Natural killer cell (primary cell): ENCODE data around the gene MTERF4. TPM values are rescaled to one million over a fixed set of nuclear protein-coding genes. Genes with fewer than 3 reads are reported as not detected.

Source experiments
- ATAC-seq, 3 donors: fragments of 150-1000 bp in 2 of 3; fragments of 200-7000 bp in 1 of 3; cut with Tn5 transposase; 1 replicate in 1 of 3; 2 replicates in 2 of 3; pipeline ENCODE4 v1.10.0; 2021; ENCODE audit warnings: mild to moderate bottlenecking in 2 of 3, moderate library complexity in 2 of 3
- DNase-seq, 2 donors: peaks; one replicate each; pipeline versions ENCODE4 v3.0.0 to v3.0.0-alpha.2; 2013 to 2021; ENCODE audit warnings: mixed read lengths in 1 of 2
- H3K27ac ChIP-seq: one replicate; pipeline ENCODE4 v1.5.1; 2013; ENCODE audit warnings: mild to moderate bottlenecking, low read length
- H3K27me3 ChIP-seq: one replicate; pipeline ENCODE4 v1.6.1; 2013; ENCODE audit warnings: low read length; ENCODE audit not compliant: control insufficient read depth, insufficient read depth
- H3K36me3 ChIP-seq: one replicate; pipeline ENCODE4 v1.6.1; 2013; ENCODE audit warnings: low read length; ENCODE audit not compliant: control insufficient read depth, insufficient read depth
- H3K4me1 ChIP-seq: one replicate; pipeline ENCODE4 v1.6.1; 2013; ENCODE audit warnings: low read length; ENCODE audit not compliant: control insufficient read depth, insufficient read depth
- H3K4me3 ChIP-seq: one replicate; pipeline ENCODE4 v1.5.1; 2013; ENCODE audit warnings: low read length
- H3K9me3 ChIP-seq: one replicate; pipeline ENCODE4 v1.6.1; 2013; ENCODE audit warnings: low read length; ENCODE audit not compliant: control insufficient read depth, insufficient read depth
- H3K27ac Mint-ChIP-seq, 2 donors: one replicate each; pipeline ENCODE4 v1.8.0; 2022; ENCODE audit warnings: mild to moderate bottlenecking in 2 of 2, mixed read lengths in 2 of 2, moderate library complexity in 1 of 2
- H3K27me3 Mint-ChIP-seq, 2 donors: one replicate each; pipeline ENCODE4 v1.8.0; 2022; ENCODE audit warnings: low read depth in 2 of 2, mixed read lengths in 2 of 2
- H3K36me3 Mint-ChIP-seq: one replicate; pipeline ENCODE4 v1.8.0; 2022; ENCODE audit warnings: mixed read lengths
- H3K4me1 Mint-ChIP-seq, 2 donors: one replicate each; pipeline ENCODE4 v1.8.0; 2022; ENCODE audit warnings: mixed read lengths in 2 of 2
- H3K4me3 Mint-ChIP-seq: one replicate; pipeline ENCODE4 v1.8.0; 2022; ENCODE audit warnings: mild to moderate bottlenecking, moderate library complexity, mixed read lengths
- H3K9me3 Mint-ChIP-seq, 2 donors: one replicate each; pipeline ENCODE4 v1.8.0; 2022; ENCODE audit warnings: mixed read lengths in 2 of 2
- WGBS: methylation state at CpG from one replicate; pipeline ENCODE4 v1.1.7; 2013; ENCODE audit warnings: missing lambda C conversion rate; ENCODE audit not compliant: insufficient coverage; 5-methylcytosine and 5-hydroxymethylcytosine counted together
- intact Hi-C: fragments of 100-400 bp; cut with micrococcal nuclease; formaldehyde crosslinking; loops from one replicate; pipeline ENCODE4 v1.14.2; 2022
- total RNA-seq, 4 donors: library from RNA; stranded (reverse); fragments of 120-200 nt in 1 of 4; gene quantifications; one replicate each; pipeline versions ENCODE4 v1.2.3 to v1.2.4, GENCODE V29; 2013 to 2022
- TF ChIP-seq, protein P1 (sequence below): fragments of 200-600 bp; IDR thresholded peaks from one replicate; pipeline ENCODE4 v1.8.0; 2022; ENCODE audit warnings: antibody characterized with exemption

The MTERF4 gene
- total RNA-seq, 3 donors from 2014 or later (not counting 1 experiment from before 2014, with no cell fraction given) = 38.9 to 45.5 (median 39.2) TPM

DNA sequence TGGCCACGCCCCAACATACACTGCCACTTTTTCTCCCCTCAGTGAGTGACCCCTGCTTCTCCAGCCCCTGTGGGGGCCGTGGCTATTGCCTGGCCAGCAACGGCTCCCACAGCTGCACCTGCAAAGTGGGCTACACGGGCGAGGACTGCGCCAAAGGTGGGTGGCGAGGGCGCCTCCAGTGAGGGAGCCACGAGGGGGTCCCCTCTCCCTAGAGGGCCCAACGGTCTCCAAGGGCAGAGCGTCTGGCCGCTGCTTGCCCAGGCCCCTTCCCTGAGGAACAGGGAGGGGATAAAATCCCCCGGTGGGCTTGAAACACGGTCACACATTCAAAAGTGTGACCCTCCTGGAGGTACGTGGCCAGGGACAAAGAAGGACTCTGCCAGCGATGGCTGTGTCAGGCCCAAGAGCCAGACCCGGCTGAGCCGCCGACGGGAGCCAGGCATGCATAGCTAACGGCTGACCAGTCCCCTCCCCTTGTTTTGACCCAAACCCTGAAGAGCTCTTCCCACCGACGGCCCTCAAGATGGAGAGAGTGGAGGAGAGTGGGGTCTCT lies 37.2 kb downstream of the MTERF4 start:
- Mint-ChIP-seq H3K27ac (no peak overlapping the region), H3K36me3 (no peaks in the 10 kb centered on the region), H3K9me3 (no peaks in the 10 kb centered on the region), H3K27me3 (no peaks in the 10 kb centered on the region), H3K4me1 (peaks cover 0 to 4% of the 10 kb centered on the region in 2 donors), H3K4me3 (no peak overlapping the region)
- H3K27me3 ChIP-seq = no peaks in the 10 kb centered on the region
- H3K4me1 ChIP-seq = peaks cover 6% of the 10 kb centered on the region
- TF ChIP-seq, protein P1, sequence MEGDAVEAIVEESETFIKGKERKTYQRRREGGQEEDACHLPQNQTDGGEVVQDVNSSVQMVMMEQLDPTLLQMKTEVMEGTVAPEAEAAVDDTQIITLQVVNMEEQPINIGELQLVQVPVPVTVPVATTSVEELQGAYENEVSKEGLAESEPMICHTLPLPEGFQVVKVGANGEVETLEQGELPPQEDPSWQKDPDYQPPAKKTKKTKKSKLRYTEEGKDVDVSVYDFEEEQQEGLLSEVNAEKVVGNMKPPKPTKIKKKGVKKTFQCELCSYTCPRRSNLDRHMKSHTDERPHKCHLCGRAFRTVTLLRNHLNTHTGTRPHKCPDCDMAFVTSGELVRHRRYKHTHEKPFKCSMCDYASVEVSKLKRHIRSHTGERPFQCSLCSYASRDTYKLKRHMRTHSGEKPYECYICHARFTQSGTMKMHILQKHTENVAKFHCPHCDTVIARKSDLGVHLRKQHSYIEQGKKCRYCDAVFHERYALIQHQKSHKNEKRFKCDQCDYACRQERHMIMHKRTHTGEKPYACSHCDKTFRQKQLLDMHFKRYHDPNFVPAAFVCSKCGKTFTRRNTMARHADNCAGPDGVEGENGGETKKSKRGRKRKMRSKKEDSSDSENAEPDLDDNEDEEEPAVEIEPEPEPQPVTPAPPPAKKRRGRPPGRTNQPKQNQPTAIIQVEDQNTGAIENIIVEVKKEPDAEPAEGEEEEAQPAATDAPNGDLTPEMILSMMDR = no peak
- H3K27ac ChIP-seq = no peak overlapping the region
- H3K36me3 ChIP-seq = no peaks in the 10 kb centered on the region
- intact Hi-C loops = no loop called here
- WGBS = 94% methylated on average over 23 of the region's 23 CpGs
- no peaks in the 10 kb centered on the region for H3K9me3 ChIP-seq
- H3K4me3 ChIP-seq = no peak overlapping the region
- no peak for DNase-seq
- no peak for ATAC-seq

GRCh38 chr2:241064008-241064801 lies 37.9 kb downstream of the MTERF4 start:
- H3K27ac Mint-ChIP-seq = no peak overlapping the region

GRCh38 chr2:241063587-241063986 lies 38.5 kb downstream of the MTERF4 start:
- Histone ChIP-seq H3K27ac (no peak overlapping the region), H3K36me3 (no peaks in the 10 kb centered on the region), H3K9me3 (no peaks in the 10 kb centered on the region), H3K4me1 (peaks cover 6% of the 10 kb centered on the region), H3K27me3 (no peaks in the 10 kb centered on the region), H3K4me3 (no peak overlapping the region)
- DNase-seq (no peak), ATAC-seq (no peak)
- intact Hi-C loops = no loop called here
- Mint-ChIP-seq H3K27me3 (no peaks in the 10 kb centered on the region), H3K4me1 (peaks cover 0 to 4% of the 10 kb centered on the region in 2 donors), H3K4me3 (no peak overlapping the region), H3K9me3 (no peaks in the 10 kb centered on the region), H3K27ac (no peak overlapping the region), H3K36me3 (no peaks in the 10 kb centered on the region)
- WGBS = 53% methylated on average over 6 of the region's 8 CpGs
- TF ChIP-seq, protein P1 = no peak

More at GRCh38 chr2:241064008-241064801, 37.9 kb downstream of the MTERF4 start:
- TF ChIP-seq, protein P1 = no peak
- no peaks in the 10 kb centered on the region for H3K36me3 ChIP-seq
- peaks cover 0 to 4% of the 10 kb centered on the region in 2 donors for H3K4me1 Mint-ChIP-seq
- DNase-seq (peak in 1 of 2 donors; percentile 38), ATAC-seq (peak in 2 of 3 donors; percentile 40 to 84)
- WGBS = 30% methylated on average over 32 of the region's 32 CpGs
- H3K9me3 ChIP-seq = no peaks in the 10 kb centered on the region
- peak overlapping the region; percentile 66 for H3K4me3 Mint-ChIP-seq
- intact Hi-C loops = no loop called here
- no peaks in the 10 kb centered on the region for H3K9me3 Mint-ChIP-seq
- H3K4me3 ChIP-seq = no peak overlapping the region
- no peaks in the 10 kb centered on the region for H3K27me3 ChIP-seq
- H3K4me1 ChIP-seq = peaks cover 6% of the 10 kb centered on the region
- H3K27ac ChIP-seq = no peak overlapping the region
- no peaks in the 10 kb centered on the region for H3K27me3 Mint-ChIP-seq
- no peaks in the 10 kb centered on the region for H3K36me3 Mint-ChIP-seq
